ENCODE results near the gene PYGO1.

DNA sequence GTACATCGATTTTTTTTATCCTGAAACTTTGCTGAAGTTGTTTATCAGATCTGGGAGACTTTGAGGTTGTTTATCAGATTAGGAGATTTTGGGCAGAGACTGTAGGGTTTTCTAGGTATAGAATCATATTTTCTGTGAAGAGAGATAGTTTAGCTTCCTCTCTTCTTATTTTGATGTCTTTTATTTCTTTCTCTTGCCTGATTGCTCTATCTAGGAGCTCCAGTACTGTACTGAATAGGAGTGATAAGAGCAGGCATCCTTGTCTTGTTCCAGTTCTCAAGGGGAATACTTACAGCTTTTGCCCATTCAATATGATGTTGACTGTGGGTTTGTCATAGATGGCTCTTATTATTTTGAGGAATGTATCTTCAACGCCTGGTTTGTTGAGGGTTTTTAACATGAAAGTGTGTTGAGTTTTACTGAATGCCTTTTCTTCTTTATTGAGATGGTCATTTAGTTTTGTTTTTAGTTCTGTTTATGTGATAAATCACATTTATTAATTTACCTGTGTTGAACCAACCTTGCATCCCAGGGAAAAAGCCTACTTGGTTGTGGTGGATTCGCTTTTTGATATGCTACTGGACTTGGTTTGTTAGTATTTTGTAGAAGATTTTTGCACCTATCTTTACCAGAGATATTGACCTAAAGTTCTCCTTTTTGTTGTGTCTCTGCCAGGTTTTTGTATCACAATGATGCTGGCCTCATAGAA lies 65.2 kb downstream of the PYGO1 start:
- TF ChIP-seq, protein P1, sequence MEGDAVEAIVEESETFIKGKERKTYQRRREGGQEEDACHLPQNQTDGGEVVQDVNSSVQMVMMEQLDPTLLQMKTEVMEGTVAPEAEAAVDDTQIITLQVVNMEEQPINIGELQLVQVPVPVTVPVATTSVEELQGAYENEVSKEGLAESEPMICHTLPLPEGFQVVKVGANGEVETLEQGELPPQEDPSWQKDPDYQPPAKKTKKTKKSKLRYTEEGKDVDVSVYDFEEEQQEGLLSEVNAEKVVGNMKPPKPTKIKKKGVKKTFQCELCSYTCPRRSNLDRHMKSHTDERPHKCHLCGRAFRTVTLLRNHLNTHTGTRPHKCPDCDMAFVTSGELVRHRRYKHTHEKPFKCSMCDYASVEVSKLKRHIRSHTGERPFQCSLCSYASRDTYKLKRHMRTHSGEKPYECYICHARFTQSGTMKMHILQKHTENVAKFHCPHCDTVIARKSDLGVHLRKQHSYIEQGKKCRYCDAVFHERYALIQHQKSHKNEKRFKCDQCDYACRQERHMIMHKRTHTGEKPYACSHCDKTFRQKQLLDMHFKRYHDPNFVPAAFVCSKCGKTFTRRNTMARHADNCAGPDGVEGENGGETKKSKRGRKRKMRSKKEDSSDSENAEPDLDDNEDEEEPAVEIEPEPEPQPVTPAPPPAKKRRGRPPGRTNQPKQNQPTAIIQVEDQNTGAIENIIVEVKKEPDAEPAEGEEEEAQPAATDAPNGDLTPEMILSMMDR (conservative IDR thresholded peaks at IDR 0.05; ENCODE audit: low read length), result no peak
- TF ChIP-seq EZH2phosphoT487 (IDR thresholded peaks at IDR 0.05; ENCODE audit: borderline replicate concordance), result no peak
